Measurements from ENCODE around the gene SLC9A3. TPM values are rescaled to one million over a fixed set of nuclear protein-coding genes. Genes with fewer than 3 reads are reported as not detected.

SLC9A3 gene
- total and polyA plus RNA-seq, 2 of the 13 experiments (the other 11 are each of a cell fraction or from before 2014, with no cell fraction given) = 1.5 to 1.8 TPM

- TF ChIP-seq FOSL1 (CRISPR knock-in tag; IDR thresholded peaks at IDR 0.05; ENCODE audit: borderline replicate concordance) = no peak
- 0 out of 2 replicates have a peak, but pooled peaks have one; percentile 38 for TF ChIP-seq AHDC1 (CRISPR knock-in tag; IDR thresholded peaks at IDR 0.05; ENCODE audit: borderline replicate concordance)
- TF ChIP-seq YY1 (IDR thresholded peaks at IDR 0.05; ENCODE audit: insufficient read depth, insufficient replicate concordance, low read depth, low read length) = peak; percentile 53
- TF ChIP-seq, protein P1, sequence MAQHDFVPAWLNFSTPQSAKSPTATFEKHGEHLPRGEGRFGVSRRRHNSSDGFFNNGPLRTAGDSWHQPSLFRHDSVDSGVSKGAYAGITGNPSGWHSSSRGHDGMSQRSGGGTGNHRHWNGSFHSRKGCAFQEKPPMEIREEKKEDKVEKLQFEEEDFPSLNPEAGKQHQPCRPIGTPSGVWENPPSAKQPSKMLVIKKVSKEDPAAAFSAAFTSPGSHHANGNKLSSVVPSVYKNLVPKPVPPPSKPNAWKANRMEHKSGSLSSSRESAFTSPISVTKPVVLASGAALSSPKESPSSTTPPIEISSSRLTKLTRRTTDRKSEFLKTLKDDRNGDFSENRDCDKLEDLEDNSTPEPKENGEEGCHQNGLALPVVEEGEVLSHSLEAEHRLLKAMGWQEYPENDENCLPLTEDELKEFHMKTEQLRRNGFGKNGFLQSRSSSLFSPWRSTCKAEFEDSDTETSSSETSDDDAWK (CRISPR knock-in tag; IDR thresholded peaks at IDR 0.05) = no peak
- TF ChIP-seq CBX1 (IDR thresholded peaks at IDR 0.05; ENCODE audit: low read depth) = peak; percentile 48
- TF ChIP-seq MTA3 (CRISPR knock-in tag; IDR thresholded peaks at IDR 0.05) = 0 out of 2 replicates have a peak, but pooled peaks have one; percentile 58
- peak; percentile 96; the same call in 1 of the 2 replicates for TF ChIP-seq SNAI1 (CRISPR knock-in tag; IDR thresholded peaks at IDR 0.05; ENCODE audit: borderline replicate concordance)
- TF ChIP-seq SNAPC2 (CRISPR knock-in tag; IDR thresholded peaks at IDR 0.05) = no peak
- TF ChIP-seq GLMP (CRISPR knock-in tag; IDR thresholded peaks at IDR 0.05; ENCODE audit: borderline replicate concordance) = no peak
- TF ChIP-seq MAX (IDR thresholded peaks at IDR 0.05) = peak; percentile 72
- peak; percentile 23; the same call in 1 of the 2 replicates for TF ChIP-seq ZNF264 (CRISPR knock-in tag; IDR thresholded peaks at IDR 0.05)
- TF ChIP-seq MXD3 (CRISPR knock-in tag; IDR thresholded peaks at IDR 0.05) = peak; percentile 54; the same call in 1 of the 2 replicates
- no peak for TF ChIP-seq ZMAT5 (CRISPR knock-in tag; IDR thresholded peaks at IDR 0.05; ENCODE audit: borderline replicate concordance, low read depth)
- peak; percentile 72; the same call in 1 of the 2 replicates for TF ChIP-seq ETV6 (CRISPR knock-in tag; conservative IDR thresholded peaks at IDR 0.05)
- 0 out of 2 replicates have a peak, but pooled peaks have one; percentile 21 for TF ChIP-seq ZNF724P (CRISPR knock-in tag; IDR thresholded peaks at IDR 0.05; ENCODE audit: borderline replicate concordance)
- TF ChIP-seq, protein P2, sequence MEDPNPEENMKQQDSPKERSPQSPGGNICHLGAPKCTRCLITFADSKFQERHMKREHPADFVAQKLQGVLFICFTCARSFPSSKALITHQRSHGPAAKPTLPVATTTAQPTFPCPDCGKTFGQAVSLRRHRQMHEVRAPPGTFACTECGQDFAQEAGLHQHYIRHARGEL (CRISPR knock-in tag; IDR thresholded peaks at IDR 0.05) = 0 out of 2 replicates have a peak, but pooled peaks have one; percentile 39
Measured at GRCh38 chr5:442335-443238, 81.7 kb downstream of the SLC9A3 start, which contains the start of gene EXOC3 (continued).

Data from HepG2 (cell line).